Measurements from ENCODE around the gene MAPK10. TPM values are rescaled to one million over a fixed set of nuclear protein-coding genes. Genes with fewer than 3 reads are reported as not detected.

The MAPK10 gene
- total RNA-seq, 1 donor from 2014 or later = 25.2 TPM

DNA sequence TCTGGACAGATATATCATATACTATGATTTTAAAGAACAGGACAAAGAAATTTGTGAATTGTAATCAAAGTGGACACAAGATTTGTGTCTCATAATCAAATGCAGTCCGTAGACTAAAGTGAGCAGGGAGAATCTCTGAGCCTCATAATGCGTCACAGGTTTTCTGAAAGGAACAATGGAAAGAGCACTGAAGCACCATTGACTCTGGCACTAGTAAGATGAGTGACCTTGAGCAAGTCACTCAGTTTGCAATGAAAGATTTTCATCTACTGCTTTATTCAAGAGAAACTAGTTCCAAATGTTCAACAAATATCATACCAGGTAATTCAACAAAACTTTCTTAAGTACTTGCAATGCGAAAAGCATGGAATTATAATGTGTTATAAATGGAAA, 315.3 kb downstream of the MAPK10 start:
- no peak for TF ChIP-seq CTCF (IDR thresholded peaks at IDR 0.05; ENCODE audit: unreplicated experiment)
- no peak overlapping the region for H3K4me3 Mint-ChIP-seq
- H3K27me3 Mint-ChIP-seq (ENCODE audit: low read depth) = no peaks in the 10 kb centered on the region
- no peak for DNase-seq (ENCODE audit: low spot score in 2 of 2, unreplicated experiment in 2 of 2)
- peaks cover 3% of the 10 kb centered on the region for H3K9me3 Mint-ChIP-seq
- H3K36me3 Mint-ChIP-seq = peaks cover 8% of the 10 kb centered on the region
- H3K27ac Mint-ChIP-seq = no peak overlapping the region
- peaks cover 10% of the 10 kb centered on the region for H3K4me1 Mint-ChIP-seq

DNA sequence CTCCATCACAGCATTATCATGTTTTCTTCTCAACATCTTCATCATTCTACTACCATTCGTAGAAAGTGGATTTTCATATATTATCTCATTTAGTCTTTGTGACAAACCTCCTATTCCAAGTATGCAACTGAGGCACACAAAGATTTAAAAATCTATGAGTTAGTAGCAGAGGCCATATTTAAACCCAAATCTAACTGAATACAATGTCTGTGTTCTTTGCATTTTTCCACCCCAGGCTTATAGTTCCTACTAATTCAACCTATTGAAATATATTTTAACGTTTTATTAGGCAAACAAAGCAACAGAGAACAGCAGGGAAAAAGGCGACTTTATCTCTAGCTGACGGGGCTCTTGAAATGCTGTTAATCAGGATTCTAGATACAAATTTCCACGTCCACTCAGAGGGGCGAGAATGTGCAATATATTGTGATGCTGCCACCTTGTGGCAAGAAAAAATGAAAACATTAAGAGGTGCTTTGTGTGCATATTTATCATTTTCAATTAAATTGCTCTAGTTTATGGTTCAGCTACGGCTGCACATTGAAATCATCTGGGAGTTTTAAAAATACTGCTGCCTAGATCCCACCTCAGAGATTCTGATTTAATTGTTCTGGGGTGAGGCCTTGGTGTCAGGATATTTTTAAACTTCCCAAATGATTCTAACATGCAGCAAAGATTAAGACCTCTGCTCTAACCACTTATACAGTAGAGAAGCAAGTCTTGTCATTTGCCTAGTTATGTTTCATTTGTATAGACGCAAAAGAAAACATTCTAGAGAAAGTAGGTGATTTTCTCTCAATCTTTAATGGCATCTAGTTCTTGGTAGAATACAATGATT, 315.9 kb downstream of the MAPK10 start:
- H3K4me3 Mint-ChIP-seq = no peak overlapping the region

DNA sequence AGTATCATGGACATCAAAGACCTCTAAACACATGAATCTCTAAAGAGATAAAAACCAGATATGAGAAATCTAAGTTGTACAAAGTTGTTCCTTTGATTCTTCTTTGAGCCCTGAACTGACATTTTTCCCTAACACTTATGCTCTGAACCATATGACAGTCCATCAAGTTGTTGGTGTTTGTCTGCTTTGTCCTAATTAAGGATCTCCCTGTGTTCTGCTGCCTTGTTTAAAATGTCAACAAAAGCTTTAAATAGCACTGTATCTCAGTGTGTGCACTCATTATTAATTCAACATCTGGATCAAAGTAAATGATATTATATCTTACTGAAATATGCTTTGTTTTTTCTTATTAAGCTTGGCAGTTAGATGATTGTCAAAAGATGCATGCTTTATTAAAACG, 321.8 kb downstream of the MAPK10 start:
- no peaks in the 10 kb centered on the region for H3K27me3 Mint-ChIP-seq (ENCODE audit: low read depth)
- H3K9me3 Mint-ChIP-seq = peaks cover 3% of the 10 kb centered on the region
- no peak overlapping the region for H3K27ac Mint-ChIP-seq
- no peak for DNase-seq (ENCODE audit: low spot score in 2 of 2, unreplicated experiment in 2 of 2)
- no peak overlapping the region for H3K4me3 Mint-ChIP-seq
- no peak for TF ChIP-seq CTCF (IDR thresholded peaks at IDR 0.05; ENCODE audit: unreplicated experiment)
- peaks cover 8% of the 10 kb centered on the region for H3K36me3 Mint-ChIP-seq
- H3K4me1 Mint-ChIP-seq = peaks cover 18% of the 10 kb centered on the region

More for the DNA sequence above, 315.9 kb downstream of the MAPK10 start:
- no peak overlapping the region for H3K27ac Mint-ChIP-seq
- DNase-seq (ENCODE audit: low spot score in 2 of 2, unreplicated experiment in 2 of 2) = no peak
- H3K9me3 Mint-ChIP-seq = peaks cover 3% of the 10 kb centered on the region
- TF ChIP-seq CTCF (IDR thresholded peaks at IDR 0.05; ENCODE audit: unreplicated experiment) = peak; percentile 86
- peaks cover 8% of the 10 kb centered on the region for H3K36me3 Mint-ChIP-seq
- peaks cover 9% of the 10 kb centered on the region for H3K4me1 Mint-ChIP-seq
- H3K27me3 Mint-ChIP-seq (ENCODE audit: low read depth) = no peaks in the 10 kb centered on the region

DNA sequence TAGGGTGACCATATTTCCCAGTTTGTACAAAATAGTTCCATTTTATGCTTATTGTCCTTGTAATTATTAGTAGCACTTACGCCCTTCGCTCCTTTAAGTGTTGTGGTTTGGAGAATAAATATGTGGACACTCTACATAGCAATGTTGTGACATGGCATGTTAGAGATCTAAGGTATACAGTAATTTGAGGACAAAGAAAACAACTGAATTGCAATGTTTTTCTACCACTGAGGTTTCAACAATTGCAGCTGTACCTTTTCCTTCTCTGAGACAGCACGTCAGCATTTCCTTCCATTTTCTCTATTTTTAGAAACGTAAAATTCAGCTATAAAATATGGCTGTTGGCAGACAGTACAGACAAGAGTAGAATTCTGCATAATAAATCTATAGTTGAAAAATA, 323.1 kb downstream of the MAPK10 start:
- no peak overlapping the region for H3K4me3 Mint-ChIP-seq
- H3K36me3 Mint-ChIP-seq = peaks cover 8% of the 10 kb centered on the region
- no peak overlapping the region for H3K27ac Mint-ChIP-seq
- H3K9me3 Mint-ChIP-seq = peaks cover 3% of the 10 kb centered on the region
- DNase-seq (ENCODE audit: low spot score in 2 of 2, unreplicated experiment in 2 of 2) = no peak
- H3K4me1 Mint-ChIP-seq = peaks cover 29% of the 10 kb centered on the region
- no peaks in the 10 kb centered on the region for H3K27me3 Mint-ChIP-seq (ENCODE audit: low read depth)
- TF ChIP-seq CTCF (IDR thresholded peaks at IDR 0.05; ENCODE audit: unreplicated experiment) = no peak

GRCh38 chr4:86035688-86036087, 324.2 kb downstream of the MAPK10 start:
- Mint-ChIP-seq H3K36me3 (peaks cover 4% of the 10 kb centered on the region), H3K4me3 (no peak overlapping the region), H3K9me3 (peaks cover 3% of the 10 kb centered on the region), H3K27me3 (ENCODE audit: low read depth) (no peaks in the 10 kb centered on the region), H3K4me1 (peaks cover 29% of the 10 kb centered on the region), H3K27ac (no peak overlapping the region)
- DNase-seq (ENCODE audit: low spot score in 2 of 2, unreplicated experiment in 2 of 2) = no peak
- TF ChIP-seq CTCF (IDR thresholded peaks at IDR 0.05; ENCODE audit: unreplicated experiment) = no peak
